ENCODE data around the gene LMF1.

Gene LMF1

GRCh38 chr16:937311-937710, 33.5 kb downstream of the LMF1 start:
- no peak overlapping the region for H3K4me3 ChIP-seq (ENCODE audit: low read depth, low read length)
- no peak for TF ChIP-seq CTCF (IDR thresholded peaks at IDR 0.05; ENCODE audit: control insufficient read depth, extremely low read depth, insufficient read depth)
- DNase-seq (ENCODE audit: low read depth): no peak

GRCh38 chr16:935684-936083, 35.1 kb downstream of the LMF1 start:
- H3K4me3 ChIP-seq (ENCODE audit: low read depth, low read length): no peak overlapping the region
- TF ChIP-seq CTCF (IDR thresholded peaks at IDR 0.05; ENCODE audit: control insufficient read depth, extremely low read depth, insufficient read depth): no peak
- no peak for DNase-seq (ENCODE audit: low read depth)

GRCh38 chr16:934178-934577, 36.6 kb downstream of the LMF1 start:
- TF ChIP-seq CTCF (IDR thresholded peaks at IDR 0.05; ENCODE audit: control insufficient read depth, extremely low read depth, insufficient read depth): no peak
- no peak overlapping the region for H3K4me3 ChIP-seq (ENCODE audit: low read depth, low read length)
- DNase-seq (ENCODE audit: low read depth): no peak

GRCh38 chr16:933581-933980, 37.2 kb downstream of the LMF1 start:
- H3K4me3 ChIP-seq (ENCODE audit: low read depth, low read length): no peak overlapping the region
- no peak for TF ChIP-seq CTCF (IDR thresholded peaks at IDR 0.05; ENCODE audit: control insufficient read depth, extremely low read depth, insufficient read depth)
- DNase-seq (ENCODE audit: low read depth): no peak

GRCh38 chr16:932831-933330, 37.9 kb downstream of the LMF1 start:
- no peak for DNase-seq (ENCODE audit: low read depth)
- no peak for TF ChIP-seq CTCF (IDR thresholded peaks at IDR 0.05; ENCODE audit: control insufficient read depth, extremely low read depth, insufficient read depth)

GRCh38 chr16:931626-932500, 38.9 kb downstream of the LMF1 start:
- DNase-seq (ENCODE audit: low read depth): no peak
- no peak for TF ChIP-seq CTCF (IDR thresholded peaks at IDR 0.05; ENCODE audit: control insufficient read depth, extremely low read depth, insufficient read depth)
- H3K4me3 ChIP-seq (ENCODE audit: low read depth, low read length): no peak overlapping the region

More at GRCh38 chr16:932831-933330, 37.9 kb downstream of the LMF1 start:
- H3K4me3 ChIP-seq (ENCODE audit: low read depth, low read length): no peak overlapping the region

Measured in LNCaP clone FGC (cell line).